Pancreas (tissue), 10 donors: ENCODE data around the gene ZBTB42. TPM values are rescaled to one million over a fixed set of nuclear protein-coding genes. Genes with fewer than 3 reads are reported as not detected.

Source experiments
- ATAC-seq, 4 donors: fragments of 200-7000 bp; cut with Tn5 transposase; one replicate each; pipeline versions ENCODE4 v1.8.0 to v1.9.1; 2020; ENCODE audit warnings: mild to moderate bottlenecking in 4 of 4, moderate library complexity in 4 of 4
- DNase-seq, 6 donors: peaks; one replicate each; pipeline ENCODE4 v3.0.0-alpha.2; 2020
- FAIRE-seq: peaks from 2 replicates; lab custom pipeline; 2012; peaks lifted over from hg19 to GRCh38; lab: Jason Lieb, UNC
- H3K27ac ChIP-seq, 4 donors: fragments of 200-600 bp; sonication (generic); 1 replicate in 3 of 4; 2 replicates in 1 of 4; pipeline versions ENCODE4 v1.5.0 to v1.8.0; 2020
- H3K27me3 ChIP-seq, 4 donors: fragments of 200-600 bp; one replicate each; pipeline ENCODE4 v1.8.0; 2021
- H3K36me3 ChIP-seq, 3 donors: fragments of 200-600 bp; sonication (generic) in 1 of 3; one replicate each; pipeline versions ENCODE4 v1.5.0 to v1.8.0; 2020 to 2021
- H3K4me1 ChIP-seq, 3 donors: fragments of 200-600 bp; one replicate each; pipeline ENCODE4 v1.8.0; 2021
- H3K4me3 ChIP-seq, 4 donors: fragments of 200-600 bp; sonication (generic) in 2 of 4; one replicate each; pipeline versions ENCODE4 v1.5.0 to v1.8.0; 2020 to 2021
- H3K9me3 ChIP-seq, 4 donors: fragments of 200-600 bp; one replicate each; pipeline ENCODE4 v1.8.0; 2021
- WGBS, 2 donors: extraction: QIAGEN DNeasy Blood & Tissue Kit; methylation state at CpG; one replicate each; pipeline ENCODE4 v1.1.7; 2013; 5-methylcytosine and 5-hydroxymethylcytosine counted together
- intact Hi-C, 3 donors: fragments of 100-400 bp; cut with DNase I; formaldehyde crosslinking; loops; one replicate each; pipeline versions ENCODE4 v1.11.1 to v1.14.2; 2022
- polyA plus RNA-seq, 2 donors: library from polyadenylated mRNA; stranded (reverse); fragments of 200-250 nt; gene quantifications; one replicate each; pipeline ENCODE4 v1.2.3, GENCODE V29; 2013
- total RNA-seq, 6 donors: library from RNA; stranded (reverse); fragmentation: NEBNext Ultra II Directional in 4 of 6; extraction: Animal tissue kit (Norgen Biotek cat#: 25700) in 4 of 6; gene quantifications; one replicate each; pipeline versions ENCODE4 v1.2.1 to v1.2.4, GENCODE V29; 2021 to 2023
- TF ChIP-seq, protein P1 (sequence below), 4 donors: fragments of 200-600 bp; sonication (generic) in 3 of 4; IDR thresholded peaks; one replicate each; pipeline versions ENCODE4 v1.5.0 to v1.8.0; 2021; ENCODE audit warnings: antibody characterized with exemption in 4 of 4
- donor health status: healthy with polysubstance abuse.
- donor health status: DM: no; HTN: no; CAD: no; lungs with moderate emphysema.
- donor health status: DM: no; HTN: no; CAD: no.
- donor health status: control.
- donor health status: control.
- donor health status: Bipolar disorder and iron deficiency.
- donor health status: DM: yes; HTN: yes; CAD: no.
- donor health status: DM: no; HTN: no; CAD: no.
- donor health status: DM: no; HTN: no; CAD: no.
- donor health status: DM: yes; HTN: yes; CAD: no.

Gene ZBTB42
- total and polyA plus RNA-seq, 8 donors: 4.1 to 10.8 (median 8.3) TPM

- no peaks in the 10 kb centered on the region for H3K27me3 ChIP-seq
- TF ChIP-seq, protein P1, sequence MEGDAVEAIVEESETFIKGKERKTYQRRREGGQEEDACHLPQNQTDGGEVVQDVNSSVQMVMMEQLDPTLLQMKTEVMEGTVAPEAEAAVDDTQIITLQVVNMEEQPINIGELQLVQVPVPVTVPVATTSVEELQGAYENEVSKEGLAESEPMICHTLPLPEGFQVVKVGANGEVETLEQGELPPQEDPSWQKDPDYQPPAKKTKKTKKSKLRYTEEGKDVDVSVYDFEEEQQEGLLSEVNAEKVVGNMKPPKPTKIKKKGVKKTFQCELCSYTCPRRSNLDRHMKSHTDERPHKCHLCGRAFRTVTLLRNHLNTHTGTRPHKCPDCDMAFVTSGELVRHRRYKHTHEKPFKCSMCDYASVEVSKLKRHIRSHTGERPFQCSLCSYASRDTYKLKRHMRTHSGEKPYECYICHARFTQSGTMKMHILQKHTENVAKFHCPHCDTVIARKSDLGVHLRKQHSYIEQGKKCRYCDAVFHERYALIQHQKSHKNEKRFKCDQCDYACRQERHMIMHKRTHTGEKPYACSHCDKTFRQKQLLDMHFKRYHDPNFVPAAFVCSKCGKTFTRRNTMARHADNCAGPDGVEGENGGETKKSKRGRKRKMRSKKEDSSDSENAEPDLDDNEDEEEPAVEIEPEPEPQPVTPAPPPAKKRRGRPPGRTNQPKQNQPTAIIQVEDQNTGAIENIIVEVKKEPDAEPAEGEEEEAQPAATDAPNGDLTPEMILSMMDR (IDR thresholded peaks at IDR 0.05): no peak
- H3K4me3 ChIP-seq: peak overlapping the region in 1 of 4 donors; percentile 54
- intact Hi-C loops: no loop called here
- peak in 4 of 6 donors; percentile 15 to 75 (median 49) for DNase-seq
- peak overlapping the region in 1 of 4 donors; percentile 15 for H3K27ac ChIP-seq
- 73 to 76% methylated on average over 20 of the region's 20 CpGs for WGBS, 2 donors
- H3K4me1 ChIP-seq: peaks cover 17 to 30% (median 18%) of the 10 kb centered on the region in 3 donors
- no peak for ATAC-seq
- no peak for FAIRE-seq
- H3K9me3 ChIP-seq: no peaks in the 10 kb centered on the region
- no peaks in the 10 kb centered on the region for H3K36me3 ChIP-seq
These were observed 1.7 kb downstream of the ZBTB42 start for GRCh38 chr14:104802394-104803184.

- no peak overlapping the region for H3K27ac ChIP-seq
- WGBS, 2 donors: 77 to 82% methylated on average over 19 of the region's 19 CpGs
- intact Hi-C loops: no loop called here
- no peaks in the 10 kb centered on the region for H3K36me3 ChIP-seq
- DNase-seq (peak in 3 of 6 donors; percentile 43 to 69 (median 53)), FAIRE-seq (no peak), ATAC-seq (no peak)
- H3K4me3 ChIP-seq: no peak overlapping the region
- H3K4me1 ChIP-seq: peaks cover 17 to 30% (median 18%) of the 10 kb centered on the region in 3 donors
- TF ChIP-seq, protein P1 (IDR thresholded peaks at IDR 0.05): no peak
- no peaks in the 10 kb centered on the region for H3K27me3 ChIP-seq
- no peaks in the 10 kb centered on the region for H3K9me3 ChIP-seq
These were observed 2.5 kb downstream of the ZBTB42 start for GRCh38 chr14:104803280-104803911.

DNA sequence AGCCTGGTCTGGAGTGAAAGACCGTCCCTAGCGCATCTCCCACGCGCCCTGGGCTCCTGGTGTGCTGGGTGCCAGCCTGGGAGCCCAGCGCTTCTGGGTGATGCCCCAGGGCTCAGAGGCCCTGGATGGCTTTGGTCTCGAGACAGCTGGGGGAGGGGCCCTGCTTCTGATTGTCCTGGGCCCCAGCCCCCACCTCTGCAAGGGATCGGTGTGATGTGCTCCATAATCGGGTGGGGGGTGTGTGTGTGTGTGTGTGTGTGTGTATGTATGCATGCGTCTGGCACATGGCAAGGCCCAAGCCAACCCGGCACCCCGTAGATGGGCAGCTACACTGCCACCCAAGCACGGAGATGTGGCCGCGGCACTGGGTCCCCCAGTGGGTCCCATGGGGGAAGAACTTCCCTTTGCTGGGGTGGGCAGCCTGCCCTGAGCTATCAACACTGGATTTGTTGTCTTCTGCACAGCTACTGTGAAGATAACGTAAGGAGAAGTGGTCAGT lies 3.1 kb downstream of the ZBTB42 start:
- Histone ChIP-seq H3K36me3 (no peaks in the 10 kb centered on the region), H3K27me3 (no peaks in the 10 kb centered on the region), H3K4me3 (no peak overlapping the region), H3K27ac (no peak overlapping the region), H3K4me1 (peaks cover 17 to 30% (median 18%) of the 10 kb centered on the region in 3 donors), H3K9me3 (no peaks in the 10 kb centered on the region)
- intact Hi-C loops: no loop called here
- ATAC-seq (no peak), DNase-seq (peak in 3 of 6 donors; percentile 16 to 54 (median 51)), FAIRE-seq (no peak)
- TF ChIP-seq, protein P1 (IDR thresholded peaks at IDR 0.05): no peak
- WGBS, 2 donors: 84 to 85% methylated on average over 15 of the region's 15 CpGs

GRCh38 chr14:104804481-104805325 lies 3.8 kb downstream of the ZBTB42 start:
- Histone ChIP-seq H3K4me3 (no peak overlapping the region), H3K27ac (peak overlapping the region in 2 of 4 donors; percentile 3 to 31), H3K9me3 (no peaks in the 10 kb centered on the region), H3K4me1 (peaks cover 17 to 28% (median 18%) of the 10 kb centered on the region in 3 donors), H3K36me3 (no peaks in the 10 kb centered on the region), H3K27me3 (no peaks in the 10 kb centered on the region)
- ATAC-seq (no peak), DNase-seq (peak in 4 of 6 donors; percentile 12 to 51 (median 27)), FAIRE-seq (no peak)
- TF ChIP-seq, protein P1 (IDR thresholded peaks at IDR 0.05): no peak
- intact Hi-C loops: no loop called here
- WGBS, 2 donors: 82 to 85% methylated on average over 17 to 18 of the region's 18 CpGs
